Kidney capillary endothelial cell (primary cell): Measurements from ENCODE around the gene RNASEH2C.
"Not testable (repeated sequence)": the region's sequence is repeated elsewhere in the genome, so short reads cannot be mapped to it uniquely, and the experiment has no call there.

Source experiments
- DNase-seq: peaks from one replicate; pipeline ENCODE4 v3.0.0-alpha.2; 2018; ENCODE audit warnings: low spot score

The RNASEH2C gene

GRCh38 chr11:65683480-65683879 is 37.1 kb downstream of the RNASEH2C start:
- not testable (repeated sequence) for DNase-seq

- DNase-seq = no peak
Measured at GRCh38 chr11:65680192-65680743, 40.3 kb downstream of the RNASEH2C start.

- no peak for DNase-seq
Measured at GRCh38 chr11:65672982-65673381, 47.6 kb downstream of the RNASEH2C start.

GRCh38 chr11:65672180-65672860 is 48.3 kb downstream of the RNASEH2C start:
- DNase-seq = no peak
